Prostate gland (tissue), 2 donors: ENCODE measurements around the gene C11orf21. TPM values are rescaled to one million over a fixed set of nuclear protein-coding genes. Genes with fewer than 3 reads are reported as not detected.

Source experiments
- DNase-seq: peaks from one replicate; pipeline ENCODE4 v3.0.0-alpha.2; 2019; ENCODE audit warnings: low spot score
- H3K27ac ChIP-seq, 2 donors: fragments of 200-600 bp; sonication (generic); 2 replicates each; pipeline ENCODE4 v1.5.1; 2017 to 2019
- H3K27me3 ChIP-seq: fragments of 200-600 bp; sonication (generic); replicated peaks from 2 replicates; pipeline ENCODE4 v1.5.1; 2019; ENCODE audit not compliant: insufficient read depth
- H3K36me3 ChIP-seq, 2 donors: fragments of 200-600 bp; sonication (generic); 1 replicate in 1 of 2; 2 replicates in 1 of 2; pipeline versions ENCODE4 v1.5.1 to v1.8.1; 2017 to 2019
- H3K4me1 ChIP-seq: fragments of 200-600 bp; sonication (generic); replicated peaks from 2 replicates; pipeline ENCODE4 v1.5.1; 2019
- H3K4me3 ChIP-seq, 2 donors: fragments of 200-600 bp; sonication (generic); 2 replicates each; pipeline ENCODE4 v1.5.1; 2017 to 2019
- H3K9me3 ChIP-seq: fragments of 200-600 bp; sonication (generic); 2 replicates; pipeline ENCODE4 v1.5.1; 2017
- POLR2A ChIP-seq: fragments of 450-650 bp; IDR thresholded peaks from one replicate; pipeline ENCODE4 v1.6.1; 2016; ENCODE audit warnings: antibody characterized with exemption, mild to moderate bottlenecking
- POLR2AphosphoS5 ChIP-seq: sonication (generic); formaldehyde crosslinking; IDR thresholded peaks from one replicate; pipeline ENCODE4 v1.6.1; 2017; ENCODE audit warnings: antibody characterized with exemption
- WGBS: methylation state at CpG from one replicate; pipeline ENCODE4 v1.1.5; 2018; 5-methylcytosine and 5-hydroxymethylcytosine counted together
- intact Hi-C: fragments of 100-400 bp; cut with DNase I; formaldehyde crosslinking; loops from one replicate; pipeline ENCODE4 v1.14.2; 2022
- total RNA-seq, 2 donors: library from RNA; depleted of rRNA; stranded (reverse); fragments of >200 nt; gene quantifications; one replicate each; pipeline ENCODE4 v1.1.0, GENCODE V29; 2016
- TF ChIP-seq, protein P1 (sequence below), 4 experiments: fragments of 200-600 bp in 2 of 4; fragments of 450-650 bp in 2 of 4; sonication (generic) in 2 of 4; IDR thresholded peaks; 1 replicate in 3 of 4; 2 replicates in 1 of 4; pipeline ENCODE4 v1.5.1; 2016 to 2019; ENCODE audit warnings: antibody characterized with exemption in 4 of 4, mild to moderate bottlenecking in 2 of 4, moderate library complexity in 2 of 4

The C11orf21 gene
- total RNA-seq, 2 donors from 2014 or later = 0.85 TPM; not detected in 1

DNA sequence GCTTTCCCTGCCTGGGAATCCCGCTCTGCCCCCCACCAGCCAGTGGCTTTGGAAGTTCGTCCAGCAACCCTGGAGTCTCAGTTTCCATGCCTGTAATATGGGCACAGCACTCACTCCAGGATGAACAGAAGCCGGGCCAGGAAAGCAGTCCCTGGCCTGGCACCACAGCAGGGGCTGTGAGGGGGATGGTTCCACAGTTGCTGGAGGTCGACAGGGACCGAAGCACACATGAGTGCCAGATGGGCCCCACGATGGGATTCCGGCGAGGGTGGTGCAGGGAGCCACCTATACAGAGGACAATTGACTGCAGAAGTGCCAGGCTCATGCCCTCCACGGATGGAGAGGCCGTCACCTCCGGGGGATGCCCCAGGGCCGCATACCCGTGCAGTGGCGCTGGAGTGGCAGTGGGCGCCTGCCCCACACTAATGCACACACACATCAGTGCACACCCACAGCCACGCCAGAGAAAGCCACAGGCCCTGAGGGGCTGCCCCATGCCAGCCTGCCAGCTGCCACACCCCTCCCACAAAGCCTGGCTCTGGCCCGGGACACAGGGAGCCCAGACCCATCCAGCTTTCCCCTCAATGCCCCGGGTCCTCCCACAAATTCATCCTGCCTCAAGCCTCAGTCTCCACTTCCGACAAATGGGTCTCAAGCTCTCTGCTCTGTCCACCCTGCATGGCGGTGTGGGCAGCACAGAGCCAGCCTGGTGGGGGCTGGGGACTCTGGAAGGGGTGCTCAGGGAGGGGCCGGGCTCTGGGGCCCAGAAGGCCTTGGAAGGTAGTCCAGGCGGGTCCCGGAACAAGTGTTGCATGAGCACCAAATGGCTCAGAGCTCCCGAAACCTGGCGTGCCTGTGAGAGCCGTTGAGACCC lies 41.0 kb downstream of the C11orf21 start:
- 84% methylated on average over 17 of the region's 26 CpGs for WGBS
- intact Hi-C loops = no loop called here
- no peaks in the 10 kb centered on the region for H3K27me3 ChIP-seq
- H3K27ac ChIP-seq = no peak overlapping the region
- H3K4me1 ChIP-seq = peaks cover 17% of the 10 kb centered on the region
- H3K9me3 ChIP-seq = no peaks in the 10 kb centered on the region
- no peak overlapping the region for H3K4me3 ChIP-seq
- DNase-seq = peak; percentile 3
- TF ChIP-seq, protein P1, sequence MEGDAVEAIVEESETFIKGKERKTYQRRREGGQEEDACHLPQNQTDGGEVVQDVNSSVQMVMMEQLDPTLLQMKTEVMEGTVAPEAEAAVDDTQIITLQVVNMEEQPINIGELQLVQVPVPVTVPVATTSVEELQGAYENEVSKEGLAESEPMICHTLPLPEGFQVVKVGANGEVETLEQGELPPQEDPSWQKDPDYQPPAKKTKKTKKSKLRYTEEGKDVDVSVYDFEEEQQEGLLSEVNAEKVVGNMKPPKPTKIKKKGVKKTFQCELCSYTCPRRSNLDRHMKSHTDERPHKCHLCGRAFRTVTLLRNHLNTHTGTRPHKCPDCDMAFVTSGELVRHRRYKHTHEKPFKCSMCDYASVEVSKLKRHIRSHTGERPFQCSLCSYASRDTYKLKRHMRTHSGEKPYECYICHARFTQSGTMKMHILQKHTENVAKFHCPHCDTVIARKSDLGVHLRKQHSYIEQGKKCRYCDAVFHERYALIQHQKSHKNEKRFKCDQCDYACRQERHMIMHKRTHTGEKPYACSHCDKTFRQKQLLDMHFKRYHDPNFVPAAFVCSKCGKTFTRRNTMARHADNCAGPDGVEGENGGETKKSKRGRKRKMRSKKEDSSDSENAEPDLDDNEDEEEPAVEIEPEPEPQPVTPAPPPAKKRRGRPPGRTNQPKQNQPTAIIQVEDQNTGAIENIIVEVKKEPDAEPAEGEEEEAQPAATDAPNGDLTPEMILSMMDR (IDR thresholded peaks at IDR 0.05) = no peak
- TF ChIP-seq POLR2AphosphoS5 = no peak
- H3K36me3 ChIP-seq = no peaks in the 10 kb centered on the region

DNA sequence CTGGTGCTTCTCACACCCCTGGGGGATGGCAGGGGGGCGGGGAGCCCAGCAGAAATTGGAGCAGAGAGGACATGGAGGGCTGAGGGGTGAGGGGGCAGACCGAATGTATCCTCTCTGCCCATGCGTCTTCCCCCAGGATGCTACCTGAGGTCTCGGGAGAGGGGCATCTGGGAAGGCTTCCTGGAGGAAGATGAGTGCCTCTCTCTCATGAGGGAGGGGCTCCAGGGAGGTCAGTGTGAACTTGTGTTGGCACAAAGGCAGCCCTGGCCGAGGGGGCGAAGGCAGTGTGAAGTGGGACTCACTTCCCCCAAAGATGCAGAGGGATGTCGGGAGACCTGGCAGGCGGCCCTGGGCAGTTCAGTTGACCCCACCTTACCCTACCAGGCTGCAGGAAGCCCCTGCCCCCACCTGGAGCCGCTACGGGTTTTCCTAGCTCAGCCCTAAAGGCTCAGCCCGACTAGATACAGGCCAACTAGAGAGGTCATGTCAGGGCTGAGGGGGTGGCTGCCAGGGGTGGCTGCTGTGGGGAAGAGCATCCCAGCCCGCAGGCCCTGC lies 41.7 kb downstream of the C11orf21 start:
- TF ChIP-seq POLR2A (no peak), POLR2AphosphoS5 (no peak)
- TF ChIP-seq, protein P1 (IDR thresholded peaks at IDR 0.05) = no peak
- Histone ChIP-seq H3K27me3 (no peaks in the 10 kb centered on the region), H3K36me3 (no peaks in the 10 kb centered on the region), H3K4me1 (peaks cover 18% of the 10 kb centered on the region), H3K27ac (no peak overlapping the region), H3K9me3 (no peaks in the 10 kb centered on the region), H3K4me3 (no peak overlapping the region)
- WGBS = 77% methylated on average over 10 of the region's 12 CpGs
- DNase-seq = peak; percentile 3
- intact Hi-C loops = no loop called here

DNA sequence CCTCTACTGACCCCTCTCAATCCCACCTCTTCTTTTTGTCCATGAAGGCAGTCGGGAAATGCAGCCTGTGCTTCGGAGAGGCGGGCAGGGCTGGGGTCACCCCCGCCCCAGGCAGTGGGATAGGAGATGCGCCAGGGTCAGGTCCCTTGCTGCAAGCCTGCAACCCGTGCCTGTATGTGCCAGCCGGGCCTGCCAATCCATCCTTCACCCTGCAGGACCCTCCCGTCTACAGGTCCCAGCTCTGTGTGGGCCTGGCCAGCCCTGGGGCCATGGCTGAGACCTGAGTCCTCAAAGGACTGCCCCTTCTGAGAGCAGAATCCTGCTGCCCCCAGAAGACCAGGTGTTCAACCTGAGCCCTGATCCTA lies 42.3 kb downstream of the C11orf21 start:
- intact Hi-C loops = no loop called here
- Histone ChIP-seq H3K36me3 (no peaks in the 10 kb centered on the region), H3K27me3 (no peaks in the 10 kb centered on the region), H3K4me1 (peaks cover 18% of the 10 kb centered on the region), H3K27ac (no peak overlapping the region), H3K4me3 (no peak overlapping the region), H3K9me3 (no peaks in the 10 kb centered on the region)
- 93% methylated on average over 8 of the region's 8 CpGs for WGBS
- TF ChIP-seq POLR2AphosphoS5 (no peak), POLR2A (no peak)
- TF ChIP-seq, protein P1 (IDR thresholded peaks at IDR 0.05) = no peak
- peak; percentile 2 for DNase-seq

DNA sequence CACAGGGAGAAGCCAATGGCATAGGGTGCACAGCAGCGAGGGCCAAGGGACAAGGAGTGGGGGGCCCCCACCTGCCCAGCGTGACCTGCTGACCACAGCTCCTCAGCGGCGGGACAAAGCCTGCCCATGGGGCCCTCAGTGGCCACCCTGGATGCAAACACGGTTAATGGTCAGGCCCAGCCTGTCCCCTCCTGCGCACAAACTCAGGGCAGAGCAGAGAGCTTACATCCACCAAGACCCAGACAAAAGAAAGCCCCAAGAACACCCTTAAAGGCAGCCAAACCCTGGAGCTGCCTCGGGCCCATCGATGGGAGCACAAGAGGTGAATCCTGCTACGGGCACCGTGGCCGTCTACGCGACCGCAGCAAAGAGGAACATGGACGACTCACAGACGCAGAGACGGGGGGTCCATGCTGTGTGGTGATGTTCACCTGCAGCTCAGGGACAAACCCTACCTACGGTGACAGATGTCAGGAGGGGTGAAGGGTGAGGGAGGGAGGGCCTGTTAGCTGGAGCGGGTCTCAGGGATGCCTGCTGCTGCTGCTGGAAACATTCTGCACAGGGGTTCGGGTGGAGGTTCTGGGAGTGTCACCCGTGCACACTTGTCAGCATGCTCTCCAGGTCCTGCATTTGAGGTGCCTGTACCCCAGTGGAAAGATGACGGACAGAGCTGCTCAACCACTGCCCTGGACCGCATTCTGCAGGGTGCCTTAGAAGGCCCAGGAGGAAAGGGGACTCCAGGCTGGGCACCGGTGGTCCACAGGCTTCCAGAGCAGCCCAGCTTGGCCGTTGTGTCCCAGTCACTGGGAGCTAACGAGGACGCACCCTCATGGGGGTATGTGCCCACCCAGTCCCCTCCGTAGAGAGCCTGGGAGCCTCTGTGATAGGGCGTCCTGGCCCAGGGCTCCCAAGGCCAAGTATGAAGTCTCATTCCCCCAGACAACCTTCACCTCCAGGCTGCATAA lies 42.9 kb downstream of the C11orf21 start:
- Histone ChIP-seq H3K4me1 (peaks cover 18% of the 10 kb centered on the region), H3K27me3 (no peaks in the 10 kb centered on the region), H3K27ac (no peak overlapping the region), H3K36me3 (no peaks in the 10 kb centered on the region), H3K4me3 (no peak overlapping the region), H3K9me3 (no peaks in the 10 kb centered on the region)
- DNase-seq = peak; percentile 3
- 95% methylated on average over 29 of the region's 29 CpGs for WGBS
- no peak for TF ChIP-seq POLR2A
- TF ChIP-seq POLR2AphosphoS5 = no peak
- TF ChIP-seq, protein P1 (IDR thresholded peaks at IDR 0.05) = no peak
- intact Hi-C loops = no loop called here
